AG10803 (cell line): ENCODE data around the gene ZNF32.
"Not testable (repeated sequence)": the region's sequence is repeated elsewhere in the genome, so short reads cannot be mapped to it uniquely, and the experiment has no call there.

ENCODE experiments used
- DNase-seq: peaks from one replicate; pipeline ENCODE4 v3.0.0; 2010; ENCODE audit warnings: low read depth
- H3K4me3 ChIP-seq: 2 replicates; pipeline ENCODE4 v1.5.1; 2011; ENCODE audit warnings: mild to moderate bottlenecking, low read length, control low read depth
- CTCF ChIP-seq: conservative IDR thresholded peaks from 2 replicates; pipeline ENCODE4 v1.5.1; 2011; ENCODE audit warnings: mild to moderate bottlenecking, low read length, control low read depth, inconsistent platforms

ZNF32 gene

GRCh38 chr10:43640603-43641002 lies 8.1 kb downstream of the ZNF32 start:
- no peak overlapping the region for H3K4me3 ChIP-seq
- TF ChIP-seq CTCF, result no peak
- DNase-seq, result no peak

- H3K4me3 ChIP-seq, DNase-seq: not testable (repeated sequence)
Observed at GRCh38 chr10:43635816-43636215, 12.9 kb downstream of the ZNF32 start.

- no peak for DNase-seq
- no peak overlapping the region for H3K4me3 ChIP-seq
- TF ChIP-seq CTCF, result no peak
Observed at GRCh38 chr10:43628956-43629355, 19.7 kb downstream of the ZNF32 start.

- H3K4me3 ChIP-seq, result no peak overlapping the region
- no peak for DNase-seq
- no peak for TF ChIP-seq CTCF
Observed at GRCh38 chr10:43627942-43628341, 20.7 kb downstream of the ZNF32 start.

- TF ChIP-seq CTCF, result no peak
- no peak overlapping the region; the same call in 1 of the 2 replicates for H3K4me3 ChIP-seq
- no peak for DNase-seq
Observed at GRCh38 chr10:43623351-43623750, 25.3 kb downstream of the ZNF32 start.

GRCh38 chr10:43622038-43622437 lies 26.6 kb downstream of the ZNF32 start:
- no peak for DNase-seq
- no peak overlapping the region for H3K4me3 ChIP-seq
- TF ChIP-seq CTCF, result no peak

- no peak for TF ChIP-seq CTCF
- no peak overlapping the region for H3K4me3 ChIP-seq
- DNase-seq, result no peak
Observed at GRCh38 chr10:43619368-43619767, 29.3 kb downstream of the ZNF32 start.
